ENCODE measurements around the gene NSF.
"Not testable (repeated sequence)": the region's sequence is repeated elsewhere in the genome, so short reads cannot be mapped to it uniquely, and the experiment has no call there.

DNA sequence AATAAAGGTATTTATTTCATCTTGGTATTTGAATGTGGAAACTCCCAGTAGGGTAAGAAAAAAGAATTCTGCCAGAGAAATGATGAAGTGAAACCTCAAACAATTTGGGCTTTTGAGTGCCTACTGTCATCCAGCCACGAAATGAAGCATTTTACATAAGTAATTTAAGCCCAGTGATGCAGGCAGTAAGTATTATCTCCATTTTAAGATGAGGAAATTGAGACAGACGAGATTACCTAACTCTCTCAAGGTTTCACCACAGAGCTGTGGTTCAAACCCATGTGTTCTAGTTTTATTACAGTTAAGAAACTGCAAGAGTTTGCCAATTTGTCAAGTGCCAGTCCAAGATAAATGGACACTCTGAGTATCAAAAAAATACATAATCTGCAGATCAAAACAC lies 24.2 kb upstream of the NSF start:
- TF ChIP-seq, protein P1, sequence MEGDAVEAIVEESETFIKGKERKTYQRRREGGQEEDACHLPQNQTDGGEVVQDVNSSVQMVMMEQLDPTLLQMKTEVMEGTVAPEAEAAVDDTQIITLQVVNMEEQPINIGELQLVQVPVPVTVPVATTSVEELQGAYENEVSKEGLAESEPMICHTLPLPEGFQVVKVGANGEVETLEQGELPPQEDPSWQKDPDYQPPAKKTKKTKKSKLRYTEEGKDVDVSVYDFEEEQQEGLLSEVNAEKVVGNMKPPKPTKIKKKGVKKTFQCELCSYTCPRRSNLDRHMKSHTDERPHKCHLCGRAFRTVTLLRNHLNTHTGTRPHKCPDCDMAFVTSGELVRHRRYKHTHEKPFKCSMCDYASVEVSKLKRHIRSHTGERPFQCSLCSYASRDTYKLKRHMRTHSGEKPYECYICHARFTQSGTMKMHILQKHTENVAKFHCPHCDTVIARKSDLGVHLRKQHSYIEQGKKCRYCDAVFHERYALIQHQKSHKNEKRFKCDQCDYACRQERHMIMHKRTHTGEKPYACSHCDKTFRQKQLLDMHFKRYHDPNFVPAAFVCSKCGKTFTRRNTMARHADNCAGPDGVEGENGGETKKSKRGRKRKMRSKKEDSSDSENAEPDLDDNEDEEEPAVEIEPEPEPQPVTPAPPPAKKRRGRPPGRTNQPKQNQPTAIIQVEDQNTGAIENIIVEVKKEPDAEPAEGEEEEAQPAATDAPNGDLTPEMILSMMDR (conservative IDR thresholded peaks at IDR 0.05 in 1 of 2, IDR thresholded peaks at IDR 0.05 in 1 of 2; ENCODE audit: low read depth in 1 of 2, low read length in 2 of 2): not testable (repeated sequence)
- not testable (repeated sequence) for TF ChIP-seq EZH2 (IDR thresholded peaks at IDR 0.05; ENCODE audit: low read length, missing control alignments)
